Hepatocyte (in vitro differentiated cells): ENCODE measurements around the gene SLC66A2. TPM values are rescaled to one million over a fixed set of nuclear protein-coding genes. Genes with fewer than 3 reads are reported as not detected.

Experiments used
- DNase-seq: peaks from one replicate; pipeline ENCODE4 v3.0.0-alpha.2; 2016; ENCODE audit warnings: low spot score
- H2AFZ ChIP-seq: fragments of 200-600 bp; sonication (generic); 2 replicates; pipeline ENCODE4 v1.6.0; 2016; ENCODE audit warnings: antibody characterized with exemption, mild to moderate bottlenecking
- H3K27ac ChIP-seq: fragments of 200-600 bp; sonication (generic); 2 replicates; pipeline ENCODE4 v1.5.1; 2016; ENCODE audit warnings: mild to moderate bottlenecking
- H3K27me3 ChIP-seq: fragments of 200-600 bp; sonication (generic); 2 replicates; pipeline ENCODE4 v1.6.1; 2016
- H3K36me3 ChIP-seq: fragments of 200-600 bp; sonication (generic); replicated peaks from 2 replicates; pipeline ENCODE4 v1.5.1; 2016; ENCODE audit warnings: low read depth; ENCODE audit not compliant: insufficient read depth
- H3K4me1 ChIP-seq: fragments of 200-600 bp; sonication (generic); 2 replicates; pipeline ENCODE4 v1.5.1; 2016; ENCODE audit warnings: mild to moderate bottlenecking, moderate library complexity; ENCODE audit not compliant: insufficient read depth
- H3K4me2 ChIP-seq: fragments of 200-600 bp; sonication (generic); 2 replicates; pipeline ENCODE4 v1.6.0; 2016
- H3K4me3 ChIP-seq: fragments of 200-600 bp; sonication (generic); 2 replicates; pipeline ENCODE4 v1.5.1; 2016; ENCODE audit warnings: mild to moderate bottlenecking
- H3K79me2 ChIP-seq: fragments of 200-600 bp; sonication (generic); 2 replicates; pipeline ENCODE4 v1.6.0; 2017; ENCODE audit warnings: mild to moderate bottlenecking
- H3K9me2 ChIP-seq: fragments of 200-600 bp; sonication (generic); replicated peaks from 2 replicates; pipeline ENCODE4 v1.6.0; 2017; ENCODE audit warnings: mild to moderate bottlenecking; ENCODE audit not compliant: insufficient read depth
- H3K9me3 ChIP-seq: fragments of 200-600 bp; sonication (generic); 2 replicates; pipeline ENCODE4 v1.5.1; 2016; ENCODE audit warnings: low read depth, mild to moderate bottlenecking
- H4K20me1 ChIP-seq: fragments of 200-600 bp; sonication (generic); 2 replicates; pipeline ENCODE4 v1.6.0; 2016; ENCODE audit warnings: mild to moderate bottlenecking; ENCODE audit not compliant: insufficient read depth, poor library complexity, severe bottlenecking
- EZH2 ChIP-seq: fragments of 200-600 bp; sonication (generic); IDR thresholded peaks from 2 replicates; pipeline ENCODE4 v1.6.1; 2016; ENCODE audit warnings: antibody characterized with exemption, mild to moderate bottlenecking, borderline replicate concordance
- EZH2phosphoT487 ChIP-seq: fragments of 200-600 bp; sonication (generic); IDR thresholded peaks from one replicate; pipeline ENCODE4 v1.6.1; 2018; ENCODE audit warnings: antibody characterized with exemption, mild to moderate bottlenecking, low read depth, moderate library complexity; ENCODE audit not compliant: unreplicated experiment, severe bottlenecking
- WGBS: methylation state at CpG from one replicate; pipeline ENCODE4 v1.1.6; 2016; ENCODE audit warnings: low lambda C conversion rate; ENCODE audit errors: missing lambda C conversion rate; 5-methylcytosine and 5-hydroxymethylcytosine counted together
- polyA plus RNA-seq: library from polyadenylated mRNA; unstranded; fragments of >200 nt; fragmentation: Nextera tagmentation; extraction: Ambion mirVana; gene quantifications from 2 replicates; pipeline ENCODE4 v1.2.1, GENCODE V29; 2016
- total RNA-seq: library from RNA; depleted of rRNA; stranded (reverse); fragments of >200 nt; gene quantifications from 2 replicates; pipeline ENCODE4 v1.2.3, GENCODE V29; 2014
- TF ChIP-seq, protein P1 (sequence below): fragments of 200-600 bp; sonication (generic); IDR thresholded peaks from 2 replicates; pipeline ENCODE4 v1.5.1; 2016; ENCODE audit warnings: antibody characterized with exemption, mild to moderate bottlenecking; ENCODE audit not compliant: poor library complexity

Gene SLC66A2
- total and polyA plus RNA-seq, 2 experiments from 2014 or later, result 31.1 to 36.5 TPM

DNA sequence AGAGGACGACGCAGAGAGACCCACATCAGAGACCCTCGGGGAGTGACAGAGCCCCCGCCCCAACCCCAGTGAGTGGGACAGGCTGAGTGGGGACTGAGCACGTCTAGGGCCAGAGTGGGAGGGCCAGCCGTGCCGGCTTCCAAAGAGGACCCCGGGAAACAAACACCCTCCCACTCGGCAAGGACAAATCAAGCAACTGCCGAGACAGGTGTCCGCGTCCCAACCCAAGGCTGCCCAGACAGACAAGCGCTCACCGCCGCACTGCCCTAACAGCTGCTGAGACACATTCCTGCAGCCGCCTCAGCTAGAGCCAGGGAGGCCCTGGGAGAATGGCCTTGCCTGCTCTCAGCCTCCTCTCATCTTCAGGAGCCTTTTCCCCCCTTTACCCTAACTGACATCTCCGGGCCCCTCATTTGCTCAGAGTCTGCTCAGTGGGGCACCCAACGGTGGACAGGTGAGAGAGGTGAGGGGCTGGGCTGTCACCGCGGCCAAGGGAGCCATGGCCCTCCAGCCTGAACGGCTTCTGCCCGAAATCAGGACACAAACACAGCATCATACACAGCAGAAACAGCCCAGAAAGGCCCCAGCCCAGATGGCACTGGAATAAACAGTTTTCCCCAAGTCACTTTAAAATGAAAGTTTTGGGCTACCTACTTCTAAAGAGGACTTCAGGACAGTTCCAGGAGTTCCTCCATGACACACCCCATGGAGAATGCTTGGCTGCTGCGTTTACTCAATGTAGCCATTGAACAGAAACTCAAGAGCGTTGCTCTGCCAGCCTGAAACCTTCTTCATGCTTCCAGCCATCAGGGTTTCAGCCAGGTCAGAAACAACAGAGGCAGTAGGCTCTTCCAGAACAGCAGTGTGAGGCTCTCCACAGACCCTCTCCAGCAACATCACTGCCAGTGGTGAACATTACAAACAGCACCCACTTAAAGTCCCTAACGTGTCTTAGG lies 23.6 kb downstream of the SLC66A2 start:
- no peaks in the 10 kb centered on the region for H3K27me3 ChIP-seq
- H3K9me3 ChIP-seq, result peaks cover 37% of the 10 kb centered on the region
- H3K4me2 ChIP-seq, result no peak overlapping the region
- no peaks in the 10 kb centered on the region for H3K4me1 ChIP-seq
- no peak for DNase-seq
- H3K4me3 ChIP-seq, result no peak overlapping the region
- WGBS, result 94% methylated on average over 25 of the region's 25 CpGs
- no peak overlapping the region for H3K27ac ChIP-seq
- TF ChIP-seq, protein P1, sequence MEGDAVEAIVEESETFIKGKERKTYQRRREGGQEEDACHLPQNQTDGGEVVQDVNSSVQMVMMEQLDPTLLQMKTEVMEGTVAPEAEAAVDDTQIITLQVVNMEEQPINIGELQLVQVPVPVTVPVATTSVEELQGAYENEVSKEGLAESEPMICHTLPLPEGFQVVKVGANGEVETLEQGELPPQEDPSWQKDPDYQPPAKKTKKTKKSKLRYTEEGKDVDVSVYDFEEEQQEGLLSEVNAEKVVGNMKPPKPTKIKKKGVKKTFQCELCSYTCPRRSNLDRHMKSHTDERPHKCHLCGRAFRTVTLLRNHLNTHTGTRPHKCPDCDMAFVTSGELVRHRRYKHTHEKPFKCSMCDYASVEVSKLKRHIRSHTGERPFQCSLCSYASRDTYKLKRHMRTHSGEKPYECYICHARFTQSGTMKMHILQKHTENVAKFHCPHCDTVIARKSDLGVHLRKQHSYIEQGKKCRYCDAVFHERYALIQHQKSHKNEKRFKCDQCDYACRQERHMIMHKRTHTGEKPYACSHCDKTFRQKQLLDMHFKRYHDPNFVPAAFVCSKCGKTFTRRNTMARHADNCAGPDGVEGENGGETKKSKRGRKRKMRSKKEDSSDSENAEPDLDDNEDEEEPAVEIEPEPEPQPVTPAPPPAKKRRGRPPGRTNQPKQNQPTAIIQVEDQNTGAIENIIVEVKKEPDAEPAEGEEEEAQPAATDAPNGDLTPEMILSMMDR, result no peak
- TF ChIP-seq EZH2, result no peak
- TF ChIP-seq EZH2phosphoT487, result no peak
- no peaks in the 10 kb centered on the region for H3K9me2 ChIP-seq
- no peak overlapping the region for H2AFZ ChIP-seq
- H3K36me3 ChIP-seq, result peaks cover 6% of the 10 kb centered on the region
- no peaks in the 10 kb centered on the region for H4K20me1 ChIP-seq
- peaks cover 54% of the 10 kb centered on the region for H3K79me2 ChIP-seq

DNA sequence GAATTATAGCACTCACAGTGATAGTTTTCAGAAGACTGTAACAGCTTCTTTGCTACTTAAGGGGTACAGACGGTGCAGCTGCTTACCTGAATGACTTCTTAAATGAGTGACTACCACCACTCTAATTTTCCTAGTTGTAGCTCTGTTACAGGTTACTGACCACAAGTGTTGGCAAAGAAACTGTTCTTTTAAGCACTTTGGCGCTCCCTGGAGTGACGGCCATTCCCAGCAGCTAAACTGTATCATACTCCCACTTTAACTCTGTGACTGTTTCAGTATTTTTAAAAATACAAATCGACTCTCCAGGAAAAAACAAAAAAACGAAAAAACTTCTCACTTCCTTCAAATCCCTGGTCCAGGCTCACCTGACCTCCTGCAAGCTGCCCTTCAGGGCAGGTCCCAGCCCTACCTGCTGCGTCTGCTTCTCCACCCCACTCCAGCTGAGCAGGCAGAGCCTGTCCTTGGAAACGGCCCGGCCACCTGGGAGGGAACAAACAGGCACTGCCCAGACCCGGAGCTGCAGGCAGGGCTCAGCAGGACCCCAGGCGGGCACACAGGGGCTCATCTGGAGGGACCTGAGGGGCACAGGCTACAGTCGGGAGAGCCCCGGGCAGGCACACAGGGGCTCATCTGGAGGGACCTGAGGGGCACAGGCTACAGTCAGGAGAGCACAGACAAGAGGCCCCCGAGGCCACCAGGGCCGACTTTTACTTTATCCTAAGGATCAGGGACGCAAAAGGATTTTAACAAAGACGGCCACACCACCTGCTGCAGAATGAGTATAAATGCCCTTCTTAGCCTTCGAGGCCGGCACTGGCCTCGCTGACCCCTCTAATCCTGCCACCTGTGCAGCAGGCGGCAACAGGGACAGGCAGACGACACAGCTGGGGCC lies 24.5 kb downstream of the SLC66A2 start:
- DNase-seq, result no peak
- Histone ChIP-seq H4K20me1 (no peaks in the 10 kb centered on the region), H2AFZ (no peak overlapping the region), H3K9me2 (no peaks in the 10 kb centered on the region), H3K4me1 (no peaks in the 10 kb centered on the region), H3K36me3 (peaks cover 6% of the 10 kb centered on the region), H3K79me2 (peaks cover 45% of the 10 kb centered on the region), H3K9me3 (peaks cover 28% of the 10 kb centered on the region), H3K27ac (no peak overlapping the region), H3K27me3 (no peaks in the 10 kb centered on the region), H3K4me3 (no peak overlapping the region), H3K4me2 (no peak overlapping the region)
- 91% methylated on average over 21 of the region's 21 CpGs for WGBS
- TF ChIP-seq, protein P1, result no peak
- TF ChIP-seq EZH2, result no peak
- TF ChIP-seq EZH2phosphoT487, result no peak

DNA sequence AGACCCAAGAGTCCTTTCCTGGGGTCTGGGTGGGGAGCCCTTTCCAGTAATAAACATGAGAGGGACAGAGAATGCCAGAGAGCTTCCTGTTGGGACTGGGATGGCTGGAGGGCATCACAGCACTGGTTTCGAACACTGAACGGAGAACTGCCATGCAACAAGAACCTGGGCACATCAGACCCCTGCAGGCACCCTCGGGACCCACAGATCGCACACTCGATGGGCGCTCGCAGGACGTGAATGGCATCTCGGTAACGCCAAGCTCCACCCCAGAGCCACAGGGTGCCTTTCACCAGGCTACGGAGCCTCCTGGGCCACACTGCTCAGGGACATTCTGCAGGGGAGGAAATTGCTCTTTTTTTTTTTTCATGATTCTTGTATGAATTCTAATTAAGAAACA lies 25.1 kb downstream of the SLC66A2 start:
- 96% methylated on average over 11 of the region's 11 CpGs for WGBS

More for the DNA sequence above, 25.1 kb downstream of the SLC66A2 start:
- TF ChIP-seq, protein P1, result no peak
- TF ChIP-seq EZH2 (no peak), EZH2phosphoT487 (no peak)
- H4K20me1 ChIP-seq, result no peaks in the 10 kb centered on the region
- no peak overlapping the region for H3K4me2 ChIP-seq
- H3K36me3 ChIP-seq, result peaks cover 6% of the 10 kb centered on the region
- H3K9me2 ChIP-seq, result no peaks in the 10 kb centered on the region
- no peak overlapping the region for H2AFZ ChIP-seq
- no peaks in the 10 kb centered on the region for H3K27me3 ChIP-seq
- H3K79me2 ChIP-seq, result peaks cover 39% of the 10 kb centered on the region
- no peak overlapping the region for H3K4me3 ChIP-seq
- no peak for DNase-seq
- H3K4me1 ChIP-seq, result no peaks in the 10 kb centered on the region
- peaks cover 24% of the 10 kb centered on the region for H3K9me3 ChIP-seq
- no peak overlapping the region for H3K27ac ChIP-seq
